GM12872 (cell line): ENCODE results near the gene CWF19L1.

ENCODE experiments used
- TF ChIP-seq, protein P1 (sequence below): IDR thresholded peaks from 3 replicates; pipeline ENCODE4 v1.5.1; 2011; ENCODE audit warnings: low read depth, mild to moderate bottlenecking, low read length, moderate library complexity; ENCODE audit not compliant: insufficient read depth

The CWF19L1 gene

GRCh38 chr10:100238429-100238828 lies 29.0 kb downstream of the CWF19L1 start:
- TF ChIP-seq, protein P1, sequence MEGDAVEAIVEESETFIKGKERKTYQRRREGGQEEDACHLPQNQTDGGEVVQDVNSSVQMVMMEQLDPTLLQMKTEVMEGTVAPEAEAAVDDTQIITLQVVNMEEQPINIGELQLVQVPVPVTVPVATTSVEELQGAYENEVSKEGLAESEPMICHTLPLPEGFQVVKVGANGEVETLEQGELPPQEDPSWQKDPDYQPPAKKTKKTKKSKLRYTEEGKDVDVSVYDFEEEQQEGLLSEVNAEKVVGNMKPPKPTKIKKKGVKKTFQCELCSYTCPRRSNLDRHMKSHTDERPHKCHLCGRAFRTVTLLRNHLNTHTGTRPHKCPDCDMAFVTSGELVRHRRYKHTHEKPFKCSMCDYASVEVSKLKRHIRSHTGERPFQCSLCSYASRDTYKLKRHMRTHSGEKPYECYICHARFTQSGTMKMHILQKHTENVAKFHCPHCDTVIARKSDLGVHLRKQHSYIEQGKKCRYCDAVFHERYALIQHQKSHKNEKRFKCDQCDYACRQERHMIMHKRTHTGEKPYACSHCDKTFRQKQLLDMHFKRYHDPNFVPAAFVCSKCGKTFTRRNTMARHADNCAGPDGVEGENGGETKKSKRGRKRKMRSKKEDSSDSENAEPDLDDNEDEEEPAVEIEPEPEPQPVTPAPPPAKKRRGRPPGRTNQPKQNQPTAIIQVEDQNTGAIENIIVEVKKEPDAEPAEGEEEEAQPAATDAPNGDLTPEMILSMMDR, result no peak

DNA sequence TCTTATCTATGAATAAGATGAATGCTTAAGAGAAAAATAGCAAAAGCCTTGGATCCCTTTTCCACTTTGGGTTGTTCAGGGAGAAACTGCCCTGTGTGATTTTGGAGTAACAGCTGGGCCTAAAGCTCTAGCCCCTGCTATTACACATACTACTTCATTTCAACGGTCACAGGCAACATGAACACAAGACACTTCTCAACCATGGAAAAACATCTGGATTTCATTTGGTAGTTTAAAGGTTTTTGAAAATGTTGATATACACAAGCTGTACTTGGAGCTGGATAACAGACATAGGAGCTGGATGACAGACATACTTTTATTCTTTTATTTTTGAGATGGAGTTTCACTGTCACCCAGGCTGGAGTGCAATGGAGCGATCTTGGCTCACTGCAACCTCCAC lies 35.3 kb downstream of the CWF19L1 start:
- TF ChIP-seq, protein P1, result no peak

GRCh38 chr10:100229819-100230422 lies 37.5 kb downstream of the CWF19L1 start:
- TF ChIP-seq, protein P1, result no peak

DNA sequence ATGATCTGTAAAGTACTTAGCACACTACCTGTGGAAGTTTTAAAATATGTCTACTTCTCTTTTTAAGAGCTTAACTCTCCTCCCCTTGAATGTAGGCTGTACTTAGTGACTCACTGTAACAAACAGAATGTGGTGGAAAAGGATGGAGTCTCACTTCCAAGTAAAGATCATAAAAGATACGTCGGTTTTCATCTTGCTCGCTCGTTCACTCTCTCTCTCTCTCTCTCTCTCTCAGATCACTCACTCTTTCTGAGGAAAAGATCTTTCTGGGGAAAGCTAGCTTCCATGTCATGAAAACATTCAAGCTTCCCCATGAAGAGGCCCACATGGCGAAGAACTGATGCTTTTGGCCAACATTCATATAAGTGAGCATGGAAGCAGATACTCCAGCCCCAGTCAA lies 43.6 kb downstream of the CWF19L1 start:
- TF ChIP-seq, protein P1, result no peak

GRCh38 chr10:100222529-100222928 lies 44.9 kb downstream of the CWF19L1 start:
- TF ChIP-seq, protein P1, result no peak

GRCh38 chr10:100216006-100216405 lies 51.4 kb downstream of the CWF19L1 start:
- TF ChIP-seq, protein P1, result no peak

- TF ChIP-seq, protein P1, result no peak
Observed at GRCh38 chr10:100209303-100209702, 58.1 kb downstream of the CWF19L1 start.
